HG03342 (cell line): Measurements from ENCODE around the gene TSPYL6.
"Not testable (repeated sequence)": the region's sequence is repeated elsewhere in the genome, so short reads cannot be mapped to it uniquely, and the experiment has no call there.

Source experiments
- ATAC-seq: cut with Tn5 transposase; IDR thresholded peaks from one replicate; pipeline ENCODE4 v1.9.1; 2021; ENCODE audit warnings: mild to moderate bottlenecking, moderate library complexity; ENCODE audit not compliant: unreplicated experiment

TSPYL6 gene

DNA sequence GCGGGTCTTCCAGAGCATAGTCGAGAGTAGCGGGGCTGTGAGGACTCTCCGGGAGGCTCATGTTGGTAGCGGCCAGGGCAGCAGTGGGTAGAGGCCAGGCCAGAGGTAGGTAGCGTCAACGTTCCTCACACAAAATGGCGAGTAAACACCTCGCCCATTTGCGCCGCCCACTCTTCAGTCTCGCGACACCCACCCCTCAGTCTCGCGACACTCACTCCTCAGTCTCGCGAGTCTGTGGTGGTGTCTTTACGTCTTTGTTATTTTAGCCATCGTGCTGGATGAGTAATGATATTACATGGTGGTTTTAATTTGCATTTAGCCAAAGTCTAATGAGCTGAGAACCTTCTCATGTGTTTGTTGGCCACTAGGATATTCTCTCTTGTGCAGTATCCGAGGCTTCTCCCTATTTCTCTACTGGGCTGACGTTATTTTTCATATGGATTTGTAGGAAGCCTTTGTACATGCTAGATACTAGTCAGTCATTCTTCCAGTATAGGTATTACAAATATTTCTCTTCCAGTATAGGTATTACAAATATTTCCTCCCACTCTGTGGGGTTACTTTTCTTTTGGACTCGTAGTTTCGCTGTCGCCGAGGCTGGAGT, at the start of gene TSPYL6:
Gene TSPYL6 (minus strand): TSS at position 139 of the 604 bp plus-strand sequence. CDS start 78 bp downstream, at position 61.
- ATAC-seq, result no peak

DNA sequence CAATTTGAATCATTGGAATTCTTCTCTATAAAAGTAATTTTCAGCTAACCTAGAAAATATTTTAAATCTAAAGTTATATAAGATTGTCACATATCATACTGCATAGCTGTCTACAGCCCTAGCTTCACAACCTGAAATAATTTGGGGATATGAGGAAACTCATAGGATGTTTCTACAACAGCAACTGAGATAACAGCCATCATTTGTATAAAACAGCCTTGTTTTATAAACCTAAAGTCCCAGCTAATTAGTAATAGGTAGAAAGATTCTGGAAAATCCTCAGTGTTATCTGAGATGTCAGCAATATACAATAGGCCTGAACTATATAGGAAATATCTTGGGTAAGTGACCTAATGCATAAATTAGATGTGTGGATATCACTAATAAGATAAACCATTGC, 47.6 kb upstream of the TSPYL6 start:
- ATAC-seq, result no peak

DNA sequence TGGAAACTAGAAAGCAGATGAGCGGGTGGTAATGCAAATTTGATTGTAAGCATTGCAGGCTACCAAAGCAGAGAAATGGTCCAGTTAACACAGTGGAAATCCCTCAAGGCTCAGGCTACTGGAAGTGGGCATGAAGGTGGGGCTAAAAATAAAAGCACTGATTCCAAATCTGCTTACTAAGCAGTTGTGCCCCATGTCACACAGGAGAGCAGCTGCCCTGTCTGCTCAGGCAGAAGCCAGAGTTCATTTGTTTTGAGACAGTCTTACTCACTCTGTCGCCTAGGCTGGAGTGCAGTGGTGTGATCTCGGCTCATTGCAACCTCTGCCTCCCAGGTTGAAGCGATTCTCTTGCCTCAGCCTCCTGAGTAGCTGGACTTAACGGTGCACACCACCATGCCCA, 42.5 kb upstream of the TSPYL6 start:
- no peak for ATAC-seq

DNA sequence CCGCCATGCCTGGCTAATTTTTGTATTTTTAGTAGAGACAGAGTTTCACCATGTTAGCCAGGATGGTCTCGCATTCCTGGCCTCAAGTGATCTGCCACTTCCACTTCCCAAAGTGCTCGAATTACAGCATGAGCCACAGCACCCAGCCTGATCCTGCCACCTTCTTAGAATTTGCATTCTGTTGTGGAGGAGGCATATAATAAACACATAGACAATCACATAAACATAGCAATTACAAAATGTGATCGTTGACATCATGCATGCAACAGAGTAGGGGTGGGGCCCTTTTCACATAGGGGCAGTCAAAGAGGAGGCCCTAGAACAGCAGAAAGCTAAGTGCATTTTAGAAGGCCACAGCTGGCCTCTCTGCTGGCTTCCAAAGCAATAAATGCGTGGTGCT, 39.9 kb upstream of the TSPYL6 start:
- ATAC-seq, result no peak

DNA sequence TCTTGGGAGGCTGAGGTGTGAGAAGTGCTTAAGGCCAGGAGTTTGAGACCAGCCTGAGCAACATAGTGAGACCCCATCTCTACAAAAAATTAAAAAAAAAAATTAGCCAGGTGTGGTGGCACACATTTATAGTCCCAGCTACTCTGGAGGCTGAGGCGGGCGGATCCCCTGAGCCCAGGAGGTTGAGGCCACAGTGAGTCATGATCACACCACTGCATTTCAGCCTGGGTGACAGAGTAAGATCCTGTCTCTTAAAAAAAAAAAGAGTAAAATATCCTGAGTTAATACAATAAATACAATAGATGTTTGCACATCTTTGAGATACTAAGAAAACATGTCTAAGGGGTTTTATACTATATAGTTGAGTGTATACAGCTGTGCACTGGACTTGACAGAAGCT, 38.6 kb upstream of the TSPYL6 start:
- ATAC-seq, result not testable (repeated sequence)

DNA sequence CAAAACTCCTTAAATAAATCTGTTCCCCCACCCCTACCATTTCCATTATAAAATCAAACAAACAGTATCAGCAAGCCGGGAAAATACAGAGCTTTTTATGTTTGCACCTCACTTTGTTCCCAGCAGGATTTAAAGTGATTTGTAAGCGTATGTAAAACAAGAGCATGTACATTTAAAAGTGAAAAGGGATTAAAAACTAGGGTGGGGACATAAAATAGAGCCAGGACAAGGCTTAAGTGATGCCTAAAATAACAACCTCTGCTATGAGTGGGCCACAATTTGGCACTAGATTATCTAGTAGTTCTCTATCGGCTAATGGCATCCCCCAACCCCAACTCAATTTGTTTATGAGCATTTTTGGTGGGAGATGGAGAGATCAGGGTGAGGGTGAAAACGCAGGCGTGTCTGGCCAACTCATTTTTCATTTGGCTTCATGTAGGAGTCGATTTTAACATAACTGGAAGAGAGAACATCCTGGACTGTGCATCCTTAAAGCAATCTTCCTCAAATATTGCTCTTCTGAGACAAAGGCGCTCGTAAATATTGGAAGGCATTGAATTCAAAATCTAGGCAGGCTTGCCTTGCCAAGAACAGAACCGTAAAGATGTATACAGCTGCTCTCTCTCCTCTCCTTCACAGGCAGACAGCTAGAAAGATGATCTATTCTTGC, 34.5 kb upstream of the TSPYL6 start:
- ATAC-seq, result no peak

DNA sequence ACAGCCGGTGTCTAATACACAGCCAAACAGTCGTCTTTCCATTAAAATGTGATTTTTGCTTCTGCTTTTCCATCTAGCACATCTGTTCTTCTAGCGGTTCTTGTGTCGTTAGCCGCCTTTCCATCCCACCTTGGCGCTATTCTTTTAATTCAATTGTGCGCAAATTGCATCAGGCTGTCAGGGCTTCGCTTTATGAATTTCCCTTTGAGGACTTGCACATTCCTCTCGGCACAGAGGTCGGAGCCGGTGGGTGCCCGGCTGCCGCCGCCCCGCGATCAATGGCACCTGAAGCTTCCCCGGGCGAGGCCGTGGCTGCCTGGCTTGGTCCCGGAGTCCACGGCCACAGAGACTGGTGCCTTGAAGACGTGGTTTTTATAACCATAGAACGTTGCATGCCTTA, 33.9 kb upstream of the TSPYL6 start:
- ATAC-seq, result no peak

DNA sequence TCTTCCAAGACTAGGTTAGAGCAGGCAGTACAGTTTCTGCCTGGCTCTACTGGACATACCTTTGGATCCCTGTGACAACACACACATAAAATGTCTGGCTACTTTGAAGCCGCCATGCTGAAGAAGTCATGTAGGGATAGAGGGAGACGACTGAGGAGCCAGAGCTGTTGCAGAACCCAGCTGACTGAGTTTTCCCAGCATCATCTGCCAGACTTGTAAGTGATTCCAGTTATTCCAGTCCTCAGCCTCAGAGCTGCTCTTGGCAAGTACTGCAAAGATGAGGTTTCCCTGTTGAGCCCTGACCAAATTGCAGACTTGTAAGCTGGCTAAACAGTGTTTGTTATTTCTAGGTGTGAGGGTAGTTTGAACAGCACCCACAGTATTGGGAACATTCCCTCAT, 31.5 kb upstream of the TSPYL6 start:
- ATAC-seq, result no peak

DNA sequence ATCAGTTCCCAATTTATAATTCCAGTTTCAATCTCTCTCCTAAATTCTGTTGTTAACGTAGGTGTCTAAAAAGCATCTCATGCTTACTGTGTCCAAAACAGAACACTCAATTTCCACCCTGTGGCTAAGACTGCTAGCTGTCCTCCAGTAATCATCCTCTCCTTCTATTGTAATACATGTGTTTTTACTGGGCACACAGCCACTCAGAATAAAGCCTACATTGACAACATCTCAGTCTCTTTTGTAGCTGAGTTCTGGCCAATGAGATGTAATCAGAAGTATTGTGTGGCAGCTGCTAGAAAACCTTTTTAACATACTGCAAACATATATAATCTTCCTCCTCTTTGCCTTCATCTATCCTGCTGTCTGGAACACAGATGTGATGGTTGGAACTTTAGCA, 29.4 kb upstream of the TSPYL6 start:
- no peak for ATAC-seq

DNA sequence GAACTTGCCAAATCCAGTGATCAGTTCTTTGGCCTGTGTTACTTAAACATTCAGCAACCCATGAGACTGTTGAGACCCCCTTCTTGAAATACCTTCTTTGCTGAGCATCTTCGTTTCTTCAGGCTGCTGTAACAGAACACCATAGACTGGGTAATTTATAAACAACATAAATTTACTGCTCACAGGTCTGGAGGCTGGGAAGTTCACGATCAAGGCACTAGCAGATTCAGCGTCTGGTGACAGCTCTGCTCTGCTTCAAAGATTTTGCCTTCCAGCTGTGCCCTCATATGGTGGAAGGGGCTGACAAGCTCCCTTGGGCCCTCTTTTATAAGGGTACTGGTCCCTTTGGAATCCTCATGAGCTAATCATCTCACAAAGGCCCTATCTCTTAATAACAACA, 28.8 kb upstream of the TSPYL6 start:
- no peak for ATAC-seq

DNA sequence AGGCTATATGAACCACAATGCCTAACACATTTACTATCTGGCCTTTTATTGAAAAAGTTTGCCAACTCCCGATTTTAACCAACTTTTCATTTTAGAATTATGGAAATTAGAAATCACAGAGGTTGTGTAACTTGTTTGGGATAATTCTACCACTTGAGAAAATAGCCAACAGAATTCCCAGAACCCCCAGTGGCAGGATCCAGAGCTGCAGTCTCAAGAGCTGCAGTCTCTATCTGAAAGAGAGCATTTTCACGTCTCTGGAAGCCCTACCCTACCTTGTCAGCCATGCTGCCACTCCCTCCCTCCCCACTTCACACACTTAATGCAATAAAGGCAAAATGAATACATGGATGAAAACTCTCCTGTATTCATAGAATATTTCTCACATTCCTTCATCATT, 23.4 kb upstream of the TSPYL6 start:
- no peak for ATAC-seq

DNA sequence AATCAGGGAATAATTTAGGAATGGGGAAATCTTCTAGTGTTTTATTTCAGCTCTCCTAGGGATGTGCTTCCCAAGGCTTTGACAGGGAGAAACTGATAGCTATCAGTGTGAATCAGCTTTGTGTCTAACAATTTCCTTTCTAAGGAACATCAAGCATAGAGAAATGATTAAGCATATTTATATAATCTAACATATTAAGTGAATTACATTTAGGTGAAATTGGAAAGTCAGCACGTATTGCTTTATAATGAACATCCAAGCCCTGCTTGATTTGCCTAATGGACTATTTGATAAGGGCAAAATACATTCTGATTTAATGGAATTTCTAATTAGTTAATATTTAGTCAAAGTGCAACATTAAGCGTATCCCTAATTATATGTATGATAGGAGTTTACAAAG, 19.5 kb upstream of the TSPYL6 start:
- no peak for ATAC-seq

DNA sequence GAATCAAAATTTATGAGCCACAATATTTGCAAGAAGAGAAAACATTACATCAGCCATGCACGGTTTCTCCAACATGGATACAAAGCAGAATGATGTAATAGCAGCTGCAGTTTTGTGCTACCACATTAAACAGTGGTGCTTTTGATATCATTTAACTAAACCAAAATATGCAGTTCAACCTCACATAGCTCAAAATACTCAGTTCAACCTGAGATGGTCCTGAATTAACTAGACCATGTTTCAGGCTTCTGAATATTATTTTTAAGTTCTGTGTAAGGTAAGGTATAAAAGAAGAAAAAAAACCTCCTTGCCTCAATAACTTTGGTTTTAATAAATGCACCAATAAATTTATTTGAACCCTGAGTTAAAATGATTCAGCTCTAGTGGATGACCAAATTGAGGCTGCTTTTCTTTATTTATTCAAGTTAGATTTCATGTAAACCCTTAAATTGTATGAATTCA, 18.8 kb upstream of the TSPYL6 start:
- ATAC-seq, result no peak

DNA sequence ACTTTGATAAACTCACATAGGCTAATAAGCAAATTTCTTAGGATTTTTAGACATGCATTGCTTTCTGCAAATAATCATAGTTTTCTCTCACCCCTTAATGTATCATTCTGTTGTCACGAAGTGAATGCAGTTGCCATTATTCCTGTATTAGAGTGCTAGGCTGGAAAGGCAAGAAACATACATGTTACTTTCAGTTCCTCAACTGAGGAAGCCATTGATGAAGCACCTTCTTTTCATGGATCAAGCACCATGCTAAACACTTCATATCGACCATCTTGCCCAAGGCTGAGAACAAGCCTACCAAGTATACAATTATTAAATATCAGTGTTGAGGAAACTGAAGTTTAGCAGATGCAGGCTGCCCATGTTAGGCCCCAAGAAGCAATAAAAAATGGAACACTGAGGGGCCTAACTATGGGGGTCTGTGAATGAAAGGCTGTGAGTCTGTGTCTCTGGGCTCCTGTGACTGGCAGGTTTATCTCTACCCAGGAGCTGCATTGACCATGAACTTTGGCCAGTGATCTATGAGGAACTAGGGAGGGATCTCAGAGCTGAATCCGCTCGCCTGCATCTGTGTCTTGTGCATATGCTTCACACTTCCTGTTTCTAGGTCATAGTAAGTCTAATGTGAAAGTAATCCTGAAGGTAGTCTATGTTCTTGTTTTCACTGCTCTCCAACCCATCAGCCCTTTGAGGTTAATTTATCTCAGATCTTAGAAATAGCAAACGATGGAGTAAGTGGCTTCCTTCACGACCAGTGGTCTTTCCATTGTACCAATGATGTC, 16.0 kb upstream of the TSPYL6 start:
- ATAC-seq, result peak; percentile 87

DNA sequence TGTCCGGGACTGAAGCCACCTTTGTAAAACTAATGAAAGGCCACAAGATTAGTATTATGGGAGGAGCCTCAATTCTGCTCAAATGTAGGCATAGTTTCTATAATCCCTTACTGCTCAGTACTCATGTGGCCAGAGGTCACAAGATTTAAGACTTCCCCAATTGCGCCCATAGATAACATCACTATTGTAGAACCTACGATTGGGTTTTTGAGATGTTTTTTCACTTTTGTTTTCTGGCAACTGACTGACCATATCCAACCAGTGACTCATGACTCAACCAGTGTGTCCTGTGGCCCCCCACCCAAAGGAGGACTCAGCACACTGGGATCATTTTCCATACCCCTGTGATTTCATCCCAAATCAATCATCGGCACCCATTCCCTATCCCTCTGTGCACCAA, 15.2 kb upstream of the TSPYL6 start:
- ATAC-seq, result no peak

DNA sequence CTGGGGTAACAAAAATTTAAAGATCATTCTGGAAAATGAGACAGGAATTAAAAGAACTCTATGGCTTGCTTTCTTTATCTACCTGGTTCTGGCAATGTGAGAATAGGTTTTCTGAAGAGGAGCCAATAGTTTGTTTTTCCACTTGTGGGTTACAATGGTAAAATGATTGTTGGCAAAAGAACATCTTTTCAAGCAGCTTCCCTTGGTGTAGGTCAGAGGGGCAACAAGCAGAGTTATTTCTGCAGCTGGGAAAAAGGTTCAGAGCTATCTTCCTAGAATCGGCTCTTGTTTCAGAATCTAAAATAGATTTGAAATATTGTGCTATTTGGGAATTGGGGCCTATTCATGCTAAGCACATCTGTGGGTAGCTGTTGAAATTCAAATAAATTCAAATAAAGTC, 11.5 kb upstream of the TSPYL6 start:
- no peak for ATAC-seq

DNA sequence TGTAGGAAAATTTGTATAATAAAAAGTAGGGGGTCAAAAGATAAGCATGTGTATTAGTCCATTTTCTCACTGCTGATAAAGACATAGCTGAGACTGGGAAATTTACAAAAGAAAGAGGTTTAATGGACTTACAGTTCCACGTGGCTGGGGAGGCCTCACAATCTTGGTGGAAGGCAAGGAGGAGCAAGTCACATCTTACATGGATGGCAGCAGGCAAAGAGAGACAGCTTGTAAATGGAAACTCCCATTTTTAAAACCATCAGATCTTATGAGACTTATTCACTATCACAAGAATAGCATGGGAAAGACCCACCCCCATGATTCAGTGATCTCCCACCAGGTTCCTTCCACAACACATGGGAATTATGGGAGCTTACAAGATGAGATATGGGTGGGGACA, 9.1 kb upstream of the TSPYL6 start:
- ATAC-seq, result not testable (repeated sequence)

DNA sequence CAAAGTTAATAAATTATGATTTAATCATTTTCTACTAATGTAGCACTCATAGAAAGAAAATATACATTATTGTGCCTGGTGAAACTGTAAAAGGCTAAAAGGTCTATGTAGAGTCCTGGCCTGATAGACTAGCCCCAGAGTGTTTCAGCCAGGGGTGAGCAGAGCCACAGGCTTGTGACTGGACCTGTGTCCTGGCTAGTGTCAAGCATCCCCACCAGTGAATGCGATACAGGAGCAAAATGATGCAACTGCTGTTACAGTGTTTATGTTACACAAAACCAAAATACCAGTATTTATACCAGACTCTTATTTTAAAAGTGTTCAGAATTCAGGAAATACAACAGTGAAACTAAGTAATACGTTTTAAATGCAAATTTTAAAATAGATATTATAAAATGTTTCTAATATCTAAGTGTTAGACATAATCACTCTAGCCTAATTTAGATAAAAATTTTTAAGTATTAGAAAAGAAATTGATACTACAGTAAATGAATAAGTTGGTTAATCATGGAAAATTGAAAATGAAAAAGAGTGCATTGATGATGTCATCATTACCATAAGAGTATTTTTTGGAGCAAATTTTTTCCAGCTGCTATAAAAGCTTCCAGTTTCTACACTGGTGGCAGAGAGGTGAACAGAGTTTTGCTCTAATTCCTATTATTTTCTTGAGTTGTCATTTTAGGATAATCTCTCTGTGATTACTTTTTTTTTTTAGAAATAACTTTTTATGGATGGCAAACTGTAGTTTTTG, 6.2 kb upstream of the TSPYL6 start:
- ATAC-seq, result no peak

DNA sequence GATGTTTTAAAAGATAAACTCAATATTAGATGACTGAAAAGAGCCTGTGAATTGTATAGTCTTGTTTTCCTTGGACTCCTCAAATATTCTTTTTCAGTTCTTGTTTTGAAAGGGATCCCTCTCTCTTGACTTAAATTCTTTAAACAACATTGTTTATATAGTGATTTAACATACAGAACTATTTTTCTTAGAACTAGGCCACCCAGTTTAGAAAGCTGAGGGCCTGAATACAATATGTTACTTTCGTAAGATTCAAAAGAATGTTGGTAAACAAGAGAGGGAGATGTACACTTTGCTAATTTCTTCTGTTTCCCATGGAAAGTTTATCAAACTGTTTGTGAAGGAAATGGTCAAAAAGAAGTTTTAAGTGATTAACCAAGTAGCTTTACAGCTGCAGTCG, 5.5 kb upstream of the TSPYL6 start:
- no peak for ATAC-seq

DNA sequence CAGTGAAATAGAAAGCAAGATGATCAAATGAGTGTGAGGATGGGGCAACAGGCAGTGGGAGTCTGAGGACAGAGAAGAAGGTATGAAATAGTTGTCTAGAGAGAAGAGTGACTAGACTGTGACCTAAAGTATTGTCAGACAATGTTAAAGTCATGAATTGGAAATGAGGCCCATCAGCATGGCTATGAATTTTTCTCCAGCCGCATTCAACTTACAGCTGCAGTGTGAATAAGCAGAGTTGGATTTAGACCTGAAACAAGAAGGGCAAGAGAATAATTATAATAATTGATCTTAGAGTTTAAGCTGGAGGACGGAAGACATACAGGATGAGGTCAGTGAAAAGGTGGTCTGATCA, 4.2 kb upstream of the TSPYL6 start:
- no peak for ATAC-seq

DNA sequence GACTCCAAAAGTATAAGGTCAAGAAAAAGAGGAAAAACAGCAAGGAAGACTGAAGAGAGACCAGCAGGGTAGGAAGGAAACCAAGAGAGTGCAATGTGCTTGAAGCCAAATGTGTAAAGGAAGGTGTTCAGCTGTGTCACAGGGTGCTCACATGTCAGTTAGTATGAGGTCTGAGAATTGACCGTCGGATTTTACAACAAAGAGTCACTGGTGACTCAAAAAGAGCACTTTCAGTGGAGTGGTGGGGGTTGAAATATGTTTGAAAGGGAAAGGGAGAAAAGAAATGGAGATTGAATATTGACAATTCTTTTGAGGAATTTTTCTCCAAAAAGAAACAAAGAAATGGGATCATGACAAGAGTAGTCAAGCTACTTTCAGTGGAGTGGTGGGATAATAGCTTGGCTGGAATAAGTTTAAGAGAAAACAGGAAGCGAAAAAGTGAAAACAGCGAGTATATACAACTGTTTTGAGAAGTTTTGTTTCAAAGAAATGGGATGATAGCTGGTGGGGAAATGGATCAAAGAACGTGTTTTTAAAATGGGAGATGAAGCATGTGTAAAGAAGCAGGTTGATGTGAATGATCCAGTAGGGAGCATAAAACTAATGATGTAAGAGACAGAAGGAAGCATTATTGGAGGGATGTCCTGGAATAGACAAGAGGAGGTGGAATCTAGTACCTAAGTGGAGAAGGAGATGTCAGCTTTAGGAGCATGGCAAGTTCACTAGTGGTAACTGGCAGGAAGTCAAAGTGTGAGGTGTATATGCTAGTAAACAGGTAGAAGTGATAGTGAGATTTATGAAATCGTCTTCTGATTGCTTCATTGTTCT, 3.6 kb upstream of the TSPYL6 start:
- ATAC-seq, result peak; percentile 84
